HCT116 (cell line): ENCODE measurements around the gene FOXP1. TPM values are rescaled to one million over a fixed set of nuclear protein-coding genes. Genes with fewer than 3 reads are reported as not detected.

Experiments used
- ATAC-seq: fragments of 200-7000 bp; cut with Tn5 transposase; 2 replicates; pipeline ENCODE4 v1.9.1; 2020; ENCODE audit warnings: mild to moderate bottlenecking, moderate library complexity
- BruUV-seq: library from RNA; stranded (reverse); fragments of 400-500 nt; replicated peaks from 2 replicates; lab custom pipeline; 2021; lab: Mats Ljungman, UMichigan
- CTCF ChIA-PET: fragments of 300-600 bp; sonication (Branson Sonifier 250); formaldehyde crosslinking; loops from one replicate; lab custom pipeline; 2021; ENCODE audit warnings: antibody characterized with exemption; lab: Charles Lee
- POLR2A ChIA-PET: fragments of 300-600, 350-600 bp; sonication (Branson Sonifier 250); formaldehyde crosslinking; loops from one replicate; lab custom pipeline; 2021; ENCODE audit warnings: antibody characterized with exemption; lab: Charles Lee
- RAD21 ChIA-PET, 2 experiments: fragments of 300-600 bp; sonication (Branson Sonifier 250); formaldehyde crosslinking; loops; one replicate each; lab custom pipeline; 2023; ENCODE audit warnings: low total read pairs in 2 of 2; ENCODE audit not compliant: uncharacterized antibody in 2 of 2, unreplicated experiment in 2 of 2, low non-redundant PET in 1 of 2; lab: Charles Lee
- DNase-seq: peaks from one replicate; pipeline ENCODE4 v3.0.0-alpha.2; 2010; ENCODE audit warnings: low read depth, low spot score
- H2AFZ ChIP-seq: fragments of 200-600 bp; shearing (Covaris generic), sonication (generic); 2 replicates; pipeline ENCODE4 v1.6.1; 2017; ENCODE audit warnings: low read depth, mixed run types, mixed read lengths, antibody characterized with exemption, low read length; ENCODE audit not compliant: poor library complexity, severe bottlenecking
- H3K27ac ChIP-seq: 2 replicates; pipeline ENCODE4 v1.5.1; 2012; ENCODE audit warnings: low read depth, low read length
- H3K27me3 ChIP-seq: fragments of 200-600 bp; sonication (generic); 2 replicates; pipeline ENCODE4 v1.6.1; 2016; ENCODE audit warnings: mixed run types, low read length, mixed read lengths; ENCODE audit not compliant: insufficient read depth
- H3K36me3 ChIP-seq, 2 experiments: fragments of 200-500 bp in 1 of 2; fragments of 200-600 bp in 1 of 2; sonication (Bioruptor generic) in 1 of 2; sonication (generic) in 1 of 2; 2 replicates each; pipeline versions ENCODE4 v1.5.1 to v1.6.1; 2014 to 2016; ENCODE audit warnings: low read length in 2 of 2, inconsistent platforms in 1 of 2, mixed read lengths in 1 of 2, mixed run types in 1 of 2; ENCODE audit not compliant: insufficient read depth in 2 of 2, control insufficient read depth in 1 of 2
- H3K4me1 ChIP-seq, 2 experiments: fragments of 200-600 bp in 1 of 2; sonication (generic) in 1 of 2; 2 replicates each; pipeline versions ENCODE4 v1.5.1 to v1.6.1; 2012 to 2017; ENCODE audit warnings: low read length in 2 of 2, inconsistent platforms in 1 of 2, mild to moderate bottlenecking in 1 of 2, mixed read lengths in 1 of 2, mixed run types in 1 of 2, moderate library complexity in 1 of 2; ENCODE audit not compliant: insufficient read depth in 2 of 2, control insufficient read depth in 1 of 2
- H3K4me2 ChIP-seq: fragments of 200-600 bp; sonication (generic); 2 replicates; pipeline ENCODE4 v1.6.1; 2017; ENCODE audit warnings: mixed run types, low read length, mixed read lengths
- H3K4me3 ChIP-seq, 2 experiments: fragments of 200-600 bp in 1 of 2; sonication (generic) in 1 of 2; replicated peaks in 1 of 2; 2 replicates each; pipeline ENCODE4 v1.5.1; 2011 to 2016; ENCODE audit warnings: low read length in 2 of 2, control low read depth in 1 of 2, low read depth in 1 of 2, mild to moderate bottlenecking in 1 of 2, mixed read lengths in 1 of 2, mixed run types in 1 of 2
- H3K79me2 ChIP-seq: fragments of 200-600 bp; sonication (generic); 2 replicates; pipeline ENCODE4 v1.6.1; 2017; ENCODE audit warnings: mild to moderate bottlenecking, mixed run types, low read length, moderate library complexity, mixed read lengths; ENCODE audit not compliant: insufficient read depth
- H3K9ac ChIP-seq: fragments of 200-600 bp; sonication (generic); 2 replicates; pipeline ENCODE4 v1.6.1; 2016; ENCODE audit warnings: low read length, mixed read lengths
- H3K9me2 ChIP-seq: fragments of 200-600 bp; sonication (generic), shearing (Covaris generic); 2 replicates; pipeline ENCODE4 v1.6.1; 2017; ENCODE audit warnings: mixed run types, mild to moderate bottlenecking, moderate library complexity; ENCODE audit not compliant: insufficient read depth
- H3K9me3 ChIP-seq, 2 experiments: fragments of 200-500 bp in 1 of 2; fragments of 200-600 bp in 1 of 2; sonication (Bioruptor generic) in 1 of 2; sonication (generic) in 1 of 2; 2 replicates each; pipeline ENCODE4 v1.6.1; 2014 to 2017; ENCODE audit warnings: low read length in 2 of 2, mixed read lengths in 2 of 2, inconsistent platforms in 1 of 2, low read depth in 1 of 2, mild to moderate bottlenecking in 1 of 2, mixed run types in 1 of 2, moderate library complexity in 1 of 2; ENCODE audit not compliant: control insufficient read depth in 1 of 2, insufficient read depth in 1 of 2
- H4K20me1 ChIP-seq: fragments of 200-600 bp; sonication (generic), shearing (Covaris generic); 2 replicates; pipeline ENCODE4 v1.6.1; 2017; ENCODE audit warnings: mixed run types, mild to moderate bottlenecking, moderate library complexity; ENCODE audit not compliant: insufficient read depth
- CBX3 ChIP-seq: IDR thresholded peaks from 2 replicates; pipeline ENCODE4 v1.6.1; 2012; ENCODE audit warnings: low read depth
- CEBPB ChIP-seq: IDR thresholded peaks from 2 replicates; pipeline ENCODE4 v1.6.1; 2012; ENCODE audit warnings: low read depth
- EGR1 ChIP-seq: IDR thresholded peaks from 2 replicates; pipeline ENCODE4 v1.6.1; 2012; ENCODE audit warnings: low read depth
- ELF1 ChIP-seq: IDR thresholded peaks from 2 replicates; pipeline ENCODE4 v1.6.1; 2012; ENCODE audit warnings: low read depth, borderline replicate concordance
- EZH2 ChIP-seq: fragments of 200-600 bp; sonication (generic); IDR thresholded peaks from 2 replicates; pipeline ENCODE4 v1.6.1; 2017; ENCODE audit warnings: antibody characterized with exemption, mixed run types
- EZH2phosphoT487 ChIP-seq: fragments of 200-600 bp; IDR thresholded peaks from 2 replicates; pipeline ENCODE4 v1.6.1; 2018; ENCODE audit warnings: antibody characterized with exemption, borderline replicate concordance
- FOSL1 ChIP-seq: IDR thresholded peaks from 2 replicates; pipeline ENCODE4 v1.6.1; 2012; ENCODE audit warnings: low read depth
- JUND ChIP-seq: IDR thresholded peaks from 2 replicates; pipeline ENCODE4 v1.6.1; 2012
- POLR2AphosphoS5 ChIP-seq: IDR thresholded peaks from 2 replicates; pipeline ENCODE4 v1.6.1; 2011; ENCODE audit warnings: mild to moderate bottlenecking, low read depth, low read length, moderate library complexity
- RAD21 ChIP-seq: IDR thresholded peaks from 2 replicates; pipeline ENCODE4 v1.6.1; 2012; ENCODE audit warnings: low read depth, mild to moderate bottlenecking
- SIN3A ChIP-seq: IDR thresholded peaks from 2 replicates; pipeline ENCODE4 v1.6.1; 2012; ENCODE audit warnings: low read depth
- SP1 ChIP-seq: IDR thresholded peaks from 2 replicates; pipeline ENCODE4 v1.6.1; 2012; ENCODE audit warnings: low read depth
- YY1 ChIP-seq: IDR thresholded peaks from 2 replicates; pipeline ENCODE4 v1.6.1; 2011; ENCODE audit warnings: low read length, low read depth, moderate library complexity, mild to moderate bottlenecking; ENCODE audit not compliant: insufficient replicate concordance; ENCODE audit errors: extremely low read depth
- ZFX ChIP-seq: fragments of 450-650 bp; IDR thresholded peaks from 2 replicates; pipeline ENCODE4 v1.6.1; 2017
- ZNF274 ChIP-seq: fragments of 200-500 bp; sonication (Bioruptor generic); IDR thresholded peaks from 2 replicates; pipeline ENCODE4 v1.6.1; 2014; ENCODE audit warnings: mild to moderate bottlenecking, low read depth, low read length, inconsistent platforms
- intact Hi-C: fragments of 100-400 bp; cut with micrococcal nuclease; formaldehyde crosslinking; loops from 2 replicates; pipeline ENCODE4 v1.10.0; 2022
- total RNA-seq: library from RNA; stranded (reverse); gene quantifications from one replicate; pipeline ENCODE4 v1.2.1, GENCODE V29; 2021; ENCODE audit not compliant: unreplicated experiment
- TF ChIP-seq, protein P1 (sequence below), 3 experiments: fragments of 200-600 bp in 1 of 3; sonication (generic) in 1 of 3; IDR thresholded peaks in 2 of 3; conservative IDR thresholded peaks in 1 of 3; 2 replicates each; pipeline ENCODE4 v1.5.1; 2012 to 2017; ENCODE audit warnings: low read depth in 2 of 3, low read length in 2 of 3, antibody characterized with exemption in 1 of 3, borderline replicate concordance in 1 of 3, control low read depth in 1 of 3, mild to moderate bottlenecking in 1 of 3, mixed read lengths in 1 of 3, mixed run types in 1 of 3, moderate library complexity in 1 of 3; ENCODE audit not compliant: insufficient read depth in 1 of 3
- TF ChIP-seq, protein P2 (sequence below): IDR thresholded peaks from 2 replicates; pipeline ENCODE4 v1.6.1; 2012; ENCODE audit warnings: low read depth
- TF ChIP-seq, protein P3 (sequence below): IDR thresholded peaks from 2 replicates; pipeline ENCODE4 v1.6.1; 2012
- TF ChIP-seq, protein P4 (sequence below): IDR thresholded peaks from 2 replicates; pipeline ENCODE4 v1.6.1; 2012
- TF ChIP-seq, protein P5 (sequence below): IDR thresholded peaks from 2 replicates; pipeline ENCODE4 v1.6.1; 2011; ENCODE audit warnings: mild to moderate bottlenecking, low read length, moderate library complexity; ENCODE audit not compliant: insufficient replicate concordance; ENCODE audit errors: extremely low read depth

FOXP1 gene
- total RNA-seq, 1 experiment from 2014 or later = 11.4 TPM

DNA sequence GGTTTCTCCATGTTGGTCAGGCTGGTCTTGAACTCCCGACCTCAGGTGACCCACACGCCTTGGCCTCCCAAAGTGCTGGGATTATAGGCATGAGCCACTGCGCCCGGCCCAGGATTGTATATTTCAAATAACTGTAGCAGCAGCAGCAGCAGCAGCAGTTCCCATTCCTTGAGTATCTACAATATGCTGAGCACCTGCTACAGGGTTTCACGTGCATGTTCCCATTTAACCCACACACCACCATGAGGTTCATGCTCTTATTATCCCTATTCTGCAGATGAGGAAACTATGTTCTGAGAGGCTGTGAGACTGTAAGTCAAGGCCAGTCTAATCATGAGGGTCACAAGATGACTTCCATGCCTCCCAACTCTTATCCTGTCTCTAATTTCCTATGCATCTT, 30.9 kb upstream of the FOXP1 start:
- no peak overlapping the region for H2AFZ ChIP-seq
- BruUV-seq = no TSS peak
- H3K9me2 ChIP-seq = no peaks in the 10 kb centered on the region
- CTCF ChIA-PET = no interaction called here
- H3K36me3 ChIP-seq = no peaks in the 10 kb centered on the region
- H3K4me3 ChIP-seq = no peak overlapping the region
- H3K4me2 ChIP-seq = no peak overlapping the region
- ATAC-seq (no peak), DNase-seq (no peak)
- no peak overlapping the region for H3K9ac ChIP-seq
- RAD21 ChIA-PET = no interaction called here
- intact Hi-C loops = no loop called here
- H3K79me2 ChIP-seq = no peaks in the 10 kb centered on the region
- H4K20me1 ChIP-seq = no peaks in the 10 kb centered on the region
- H3K27ac ChIP-seq = no peak overlapping the region
- no peaks in the 10 kb centered on the region for H3K4me1 ChIP-seq
- TF ChIP-seq EZH2phosphoT487 = no peak
- TF ChIP-seq, protein P1, sequence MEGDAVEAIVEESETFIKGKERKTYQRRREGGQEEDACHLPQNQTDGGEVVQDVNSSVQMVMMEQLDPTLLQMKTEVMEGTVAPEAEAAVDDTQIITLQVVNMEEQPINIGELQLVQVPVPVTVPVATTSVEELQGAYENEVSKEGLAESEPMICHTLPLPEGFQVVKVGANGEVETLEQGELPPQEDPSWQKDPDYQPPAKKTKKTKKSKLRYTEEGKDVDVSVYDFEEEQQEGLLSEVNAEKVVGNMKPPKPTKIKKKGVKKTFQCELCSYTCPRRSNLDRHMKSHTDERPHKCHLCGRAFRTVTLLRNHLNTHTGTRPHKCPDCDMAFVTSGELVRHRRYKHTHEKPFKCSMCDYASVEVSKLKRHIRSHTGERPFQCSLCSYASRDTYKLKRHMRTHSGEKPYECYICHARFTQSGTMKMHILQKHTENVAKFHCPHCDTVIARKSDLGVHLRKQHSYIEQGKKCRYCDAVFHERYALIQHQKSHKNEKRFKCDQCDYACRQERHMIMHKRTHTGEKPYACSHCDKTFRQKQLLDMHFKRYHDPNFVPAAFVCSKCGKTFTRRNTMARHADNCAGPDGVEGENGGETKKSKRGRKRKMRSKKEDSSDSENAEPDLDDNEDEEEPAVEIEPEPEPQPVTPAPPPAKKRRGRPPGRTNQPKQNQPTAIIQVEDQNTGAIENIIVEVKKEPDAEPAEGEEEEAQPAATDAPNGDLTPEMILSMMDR (IDR thresholded peaks at IDR 0.05 in 2 of 3, conservative IDR thresholded peaks at IDR 0.05 in 1 of 3; ENCODE audit: borderline replicate concordance in 1 of 3, insufficient read depth in 1 of 3, low read depth in 2 of 3, low read length in 2 of 3) = no peak
- TF ChIP-seq SP1 = no peak
- TF ChIP-seq ELF1 = no peak
- TF ChIP-seq ZNF274 = no peak
- no peak for TF ChIP-seq YY1
- no peak for TF ChIP-seq CEBPB
- TF ChIP-seq, protein P2, sequence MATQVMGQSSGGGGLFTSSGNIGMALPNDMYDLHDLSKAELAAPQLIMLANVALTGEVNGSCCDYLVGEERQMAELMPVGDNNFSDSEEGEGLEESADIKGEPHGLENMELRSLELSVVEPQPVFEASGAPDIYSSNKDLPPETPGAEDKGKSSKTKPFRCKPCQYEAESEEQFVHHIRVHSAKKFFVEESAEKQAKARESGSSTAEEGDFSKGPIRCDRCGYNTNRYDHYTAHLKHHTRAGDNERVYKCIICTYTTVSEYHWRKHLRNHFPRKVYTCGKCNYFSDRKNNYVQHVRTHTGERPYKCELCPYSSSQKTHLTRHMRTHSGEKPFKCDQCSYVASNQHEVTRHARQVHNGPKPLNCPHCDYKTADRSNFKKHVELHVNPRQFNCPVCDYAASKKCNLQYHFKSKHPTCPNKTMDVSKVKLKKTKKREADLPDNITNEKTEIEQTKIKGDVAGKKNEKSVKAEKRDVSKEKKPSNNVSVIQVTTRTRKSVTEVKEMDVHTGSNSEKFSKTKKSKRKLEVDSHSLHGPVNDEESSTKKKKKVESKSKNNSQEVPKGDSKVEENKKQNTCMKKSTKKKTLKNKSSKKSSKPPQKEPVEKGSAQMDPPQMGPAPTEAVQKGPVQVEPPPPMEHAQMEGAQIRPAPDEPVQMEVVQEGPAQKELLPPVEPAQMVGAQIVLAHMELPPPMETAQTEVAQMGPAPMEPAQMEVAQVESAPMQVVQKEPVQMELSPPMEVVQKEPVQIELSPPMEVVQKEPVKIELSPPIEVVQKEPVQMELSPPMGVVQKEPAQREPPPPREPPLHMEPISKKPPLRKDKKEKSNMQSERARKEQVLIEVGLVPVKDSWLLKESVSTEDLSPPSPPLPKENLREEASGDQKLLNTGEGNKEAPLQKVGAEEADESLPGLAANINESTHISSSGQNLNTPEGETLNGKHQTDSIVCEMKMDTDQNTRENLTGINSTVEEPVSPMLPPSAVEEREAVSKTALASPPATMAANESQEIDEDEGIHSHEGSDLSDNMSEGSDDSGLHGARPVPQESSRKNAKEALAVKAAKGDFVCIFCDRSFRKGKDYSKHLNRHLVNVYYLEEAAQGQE = no peak
- no peak for TF ChIP-seq FOSL1
- no peak for TF ChIP-seq JUND
- TF ChIP-seq CBX3 = no peak
- TF ChIP-seq RAD21 = no peak
- TF ChIP-seq, protein P3, sequence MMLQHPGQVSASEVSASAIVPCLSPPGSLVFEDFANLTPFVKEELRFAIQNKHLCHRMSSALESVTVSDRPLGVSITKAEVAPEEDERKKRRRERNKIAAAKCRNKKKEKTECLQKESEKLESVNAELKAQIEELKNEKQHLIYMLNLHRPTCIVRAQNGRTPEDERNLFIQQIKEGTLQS = no peak
- no peak for TF ChIP-seq SIN3A
- no peak for TF ChIP-seq ZFX
- TF ChIP-seq, protein P4, sequence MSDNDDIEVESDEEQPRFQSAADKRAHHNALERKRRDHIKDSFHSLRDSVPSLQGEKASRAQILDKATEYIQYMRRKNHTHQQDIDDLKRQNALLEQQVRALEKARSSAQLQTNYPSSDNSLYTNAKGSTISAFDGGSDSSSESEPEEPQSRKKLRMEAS = no peak
- no peak for TF ChIP-seq EGR1
- TF ChIP-seq EZH2 = no peak
- TF ChIP-seq, protein P5, sequence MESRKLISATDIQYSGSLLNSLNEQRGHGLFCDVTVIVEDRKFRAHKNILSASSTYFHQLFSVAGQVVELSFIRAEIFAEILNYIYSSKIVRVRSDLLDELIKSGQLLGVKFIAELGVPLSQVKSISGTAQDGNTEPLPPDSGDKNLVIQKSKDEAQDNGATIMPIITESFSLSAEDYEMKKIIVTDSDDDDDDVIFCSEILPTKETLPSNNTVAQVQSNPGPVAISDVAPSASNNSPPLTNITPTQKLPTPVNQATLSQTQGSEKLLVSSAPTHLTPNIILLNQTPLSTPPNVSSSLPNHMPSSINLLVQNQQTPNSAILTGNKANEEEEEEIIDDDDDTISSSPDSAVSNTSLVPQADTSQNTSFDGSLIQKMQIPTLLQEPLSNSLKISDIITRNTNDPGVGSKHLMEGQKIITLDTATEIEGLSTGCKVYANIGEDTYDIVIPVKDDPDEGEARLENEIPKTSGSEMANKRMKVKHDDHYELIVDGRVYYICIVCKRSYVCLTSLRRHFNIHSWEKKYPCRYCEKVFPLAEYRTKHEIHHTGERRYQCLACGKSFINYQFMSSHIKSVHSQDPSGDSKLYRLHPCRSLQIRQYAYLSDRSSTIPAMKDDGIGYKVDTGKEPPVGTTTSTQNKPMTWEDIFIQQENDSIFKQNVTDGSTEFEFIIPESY = no peak
- no peak for TF ChIP-seq POLR2AphosphoS5
- TF ChIP-seq, all 23 proteins: peak for 0
- POLR2A ChIA-PET = no interaction called here
- Histone ChIP-seq H3K9me3 (no peaks in the 10 kb centered on the region), H3K27me3 (no peaks in the 10 kb centered on the region; the same call in 1 of the 2 replicates)
